Measurements from ENCODE around the gene CASP9.
A peak's percentile ranks its signal among the peaks of the same experiment; 100 is the strongest.
"Not testable (repeated sequence)": the region's sequence is repeated elsewhere in the genome, so short reads cannot be mapped to it uniquely, and the experiment has no call there.

CASP9 gene

DNA sequence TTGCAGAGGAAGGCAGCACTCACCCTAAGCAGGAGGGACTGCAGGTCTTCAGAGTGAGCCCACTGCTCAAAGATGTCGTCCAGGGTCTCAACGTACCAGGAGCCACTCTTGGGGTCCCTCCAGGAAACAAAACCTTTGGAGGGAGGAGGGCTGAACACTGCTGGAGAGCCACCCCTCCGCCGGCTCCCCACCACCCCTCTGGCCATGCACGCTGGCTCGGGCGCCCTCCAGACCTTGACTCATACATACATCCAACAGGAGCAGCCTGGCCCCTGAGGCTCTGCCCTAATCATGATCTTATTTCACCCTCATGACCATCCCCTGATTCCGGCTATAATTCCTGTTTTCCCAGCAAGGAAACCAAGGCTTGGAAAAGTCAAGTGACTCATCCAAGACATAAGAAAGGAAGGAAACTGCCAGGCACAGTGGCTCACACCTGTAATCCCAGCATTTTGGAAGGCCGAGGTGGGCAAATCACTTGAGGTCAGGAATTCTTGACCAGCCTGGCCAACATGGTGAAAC lies 30.1 kb downstream of the CASP9 start:
- DNase-seq: no peak

DNA sequence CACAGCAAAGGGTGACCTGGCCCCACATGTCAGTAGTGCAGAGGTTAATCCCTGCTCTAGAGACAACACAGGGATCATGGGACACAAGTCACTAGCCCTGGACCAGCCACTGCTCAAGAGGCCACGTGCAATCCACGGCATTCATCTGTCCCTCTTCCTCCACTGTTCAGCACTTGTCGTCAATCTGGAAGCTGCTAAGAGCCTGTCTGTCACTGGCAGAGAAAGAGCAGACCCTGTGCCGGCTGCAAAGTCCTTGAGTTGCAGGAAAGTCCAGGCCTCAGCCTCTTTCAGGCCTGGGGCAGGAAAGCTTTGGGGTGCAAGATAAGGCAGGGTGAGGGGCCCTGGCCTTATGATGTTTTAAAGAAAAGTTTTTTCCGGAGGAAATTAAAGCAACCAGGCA lies 31.4 kb downstream of the CASP9 start:
- no peak for DNase-seq

DNA sequence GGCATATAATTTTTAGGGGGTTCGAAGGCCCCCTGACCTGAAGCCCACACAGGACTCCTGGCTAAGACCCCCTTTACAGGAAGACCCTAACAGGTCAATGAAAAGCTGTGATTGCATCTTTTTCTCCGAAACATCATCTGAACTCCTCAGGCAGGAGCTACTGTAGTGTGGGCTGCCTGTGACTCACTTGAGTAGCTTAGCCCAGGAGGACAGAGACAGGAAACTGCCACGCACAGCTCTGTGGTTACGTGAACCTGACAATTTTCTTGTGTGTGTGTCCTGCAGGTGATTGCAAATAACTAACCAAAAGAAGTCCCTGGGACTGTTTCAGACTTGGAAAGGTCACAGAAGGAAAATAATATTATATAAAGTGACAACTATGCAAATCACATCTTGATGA lies 33.0 kb downstream of the CASP9 start:
- not testable (repeated sequence) for DNase-seq

DNA sequence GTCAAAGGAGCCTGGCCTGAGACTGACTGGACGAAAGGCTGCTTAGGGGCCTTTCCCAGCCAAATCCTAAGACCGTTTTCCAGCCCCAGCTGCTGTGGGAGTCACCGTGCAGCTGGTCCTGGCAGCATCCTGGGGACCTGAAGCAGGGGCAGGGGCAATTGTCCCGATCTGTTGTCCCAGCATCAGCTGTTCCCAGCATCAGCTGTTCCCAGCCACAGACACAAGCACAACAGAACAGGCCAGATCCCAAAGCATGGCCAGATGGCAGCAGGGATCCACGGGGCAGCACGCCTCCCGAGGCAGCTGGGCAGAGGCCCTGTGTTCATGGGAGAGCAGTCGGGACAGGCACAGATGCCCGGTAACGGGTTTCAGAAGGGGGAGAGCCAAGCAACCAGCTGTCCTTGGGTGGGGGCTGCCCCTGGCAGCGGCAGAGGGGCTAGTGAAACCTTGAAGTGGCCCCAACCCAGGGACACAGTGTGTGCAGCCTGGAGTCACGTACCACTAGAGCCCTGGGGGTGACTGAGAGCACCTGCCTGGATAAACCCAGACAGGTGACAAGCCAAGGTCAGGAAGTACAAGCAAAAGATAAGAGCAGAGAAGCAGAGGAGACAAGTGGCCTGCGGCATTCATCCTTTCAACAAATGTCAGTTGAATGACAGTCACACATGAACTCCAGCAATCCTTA lies 34.8 kb downstream of the CASP9 start:
- DNase-seq: no peak

DNA sequence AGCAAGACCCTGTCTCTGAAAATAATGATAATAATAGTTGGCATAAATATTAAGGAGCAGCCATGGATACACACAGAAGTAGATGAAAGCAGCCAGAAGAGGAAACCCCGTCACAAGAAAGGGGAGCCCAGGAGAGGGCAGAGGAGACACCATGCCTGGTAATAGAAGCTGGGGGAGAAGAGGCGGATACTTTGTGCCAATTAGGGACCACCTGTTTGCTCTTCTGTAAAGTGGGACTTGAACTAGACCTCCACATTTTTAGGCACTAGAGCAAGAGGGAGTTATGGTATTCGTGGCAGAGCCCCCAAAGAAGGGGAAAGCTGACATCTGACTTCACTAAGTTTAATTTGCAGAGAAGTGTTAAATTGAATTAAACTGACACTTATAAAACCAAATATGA lies 35.6 kb downstream of the CASP9 start:
- no peak for DNase-seq

DNA sequence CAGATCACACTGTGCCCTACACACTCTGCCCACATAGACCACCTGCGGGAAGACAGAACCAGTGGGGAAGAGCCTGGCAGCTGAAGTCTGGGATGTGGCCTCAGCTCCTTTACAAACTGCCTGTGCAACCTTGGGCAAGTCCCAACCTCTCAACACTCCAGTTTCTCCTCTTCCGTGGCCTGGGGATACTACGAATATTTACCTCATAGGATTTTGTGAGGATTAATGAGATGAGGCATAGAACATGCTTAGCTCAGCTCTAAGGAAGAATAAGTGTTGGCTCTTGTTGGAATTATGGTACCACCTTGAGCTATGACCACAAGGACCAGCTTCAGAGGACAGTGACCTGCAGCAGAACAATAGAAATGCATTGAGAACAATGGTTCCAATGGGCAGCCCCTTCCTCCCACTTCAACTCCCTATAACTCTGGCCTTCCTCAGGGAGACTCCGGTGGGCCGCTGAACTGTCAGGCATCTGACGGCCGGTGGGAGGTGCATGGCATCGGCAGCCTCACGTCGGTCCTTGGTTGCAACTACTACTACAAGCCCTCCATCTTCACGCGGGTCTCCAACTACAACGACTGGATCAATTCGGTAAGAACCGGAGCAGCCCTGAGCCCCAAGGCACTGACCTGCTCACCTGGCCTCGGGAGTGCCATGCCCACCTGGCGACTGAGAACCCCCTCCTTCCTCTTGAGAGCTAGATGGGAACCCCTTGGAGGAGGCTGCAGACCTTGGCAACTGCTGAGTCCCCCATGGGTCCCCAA lies 37.0 kb downstream of the CASP9 start:
- not testable (repeated sequence) for DNase-seq

DNA sequence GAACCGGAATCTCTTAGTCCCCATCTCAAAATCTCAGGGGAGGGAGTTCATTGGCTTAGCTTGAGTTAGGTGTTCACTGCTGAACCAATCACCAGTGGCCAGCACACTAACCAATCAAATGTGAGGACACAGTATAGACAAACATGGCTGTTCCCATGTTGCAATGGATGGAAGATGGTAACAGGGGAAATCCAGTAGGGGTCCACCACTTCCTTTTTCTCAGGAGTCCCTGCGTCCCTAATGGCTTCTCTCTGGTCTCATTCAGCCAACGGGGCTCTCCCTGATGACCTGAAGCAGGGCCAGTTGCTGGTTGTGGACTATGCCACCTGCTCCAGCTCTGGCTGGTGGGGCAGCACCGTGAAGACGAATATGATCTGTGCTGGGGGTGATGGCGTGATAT lies 38.4 kb downstream of the CASP9 start:
- no peak for DNase-seq

DNA sequence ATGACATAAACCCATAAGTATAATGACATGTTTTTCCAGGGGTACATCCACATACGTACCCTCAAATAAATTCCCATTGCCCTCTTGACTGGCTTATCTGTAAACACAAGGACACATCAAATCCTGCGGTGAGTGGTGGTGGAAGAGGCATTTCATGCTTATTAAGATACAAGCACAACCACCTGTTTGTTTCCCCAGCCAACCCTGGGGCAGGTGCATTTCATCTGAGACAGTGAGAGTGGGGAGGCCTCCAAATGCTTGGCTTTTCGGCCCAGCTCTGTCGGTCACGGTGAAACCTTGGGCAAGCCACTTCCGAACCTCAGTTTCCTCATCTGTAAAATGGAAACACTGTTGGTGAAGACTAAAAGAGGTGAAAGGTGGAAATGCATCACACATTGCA lies 39.6 kb downstream of the CASP9 start:
- not testable (repeated sequence) for DNase-seq

DNA sequence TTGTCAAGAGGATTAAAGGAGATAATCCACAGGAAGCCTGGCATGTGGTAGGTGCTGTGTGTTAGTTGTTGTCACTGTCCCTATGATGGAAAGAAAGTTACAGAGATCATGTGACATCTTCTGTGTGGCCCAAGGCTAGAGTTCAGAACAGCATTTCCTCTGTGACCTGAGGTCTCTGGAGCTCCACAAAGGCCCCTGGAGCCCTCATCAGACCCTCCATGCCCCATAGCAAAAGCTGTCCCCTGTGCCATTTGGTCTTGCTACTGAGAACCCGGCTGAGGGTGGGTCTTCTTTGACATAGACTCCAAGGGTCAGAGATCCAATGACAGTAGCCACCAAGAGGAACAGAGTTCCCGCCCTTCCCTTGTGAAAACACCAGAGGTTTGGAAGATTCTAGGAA lies 40.0 kb downstream of the CASP9 start:
- no peak for DNase-seq

DNA sequence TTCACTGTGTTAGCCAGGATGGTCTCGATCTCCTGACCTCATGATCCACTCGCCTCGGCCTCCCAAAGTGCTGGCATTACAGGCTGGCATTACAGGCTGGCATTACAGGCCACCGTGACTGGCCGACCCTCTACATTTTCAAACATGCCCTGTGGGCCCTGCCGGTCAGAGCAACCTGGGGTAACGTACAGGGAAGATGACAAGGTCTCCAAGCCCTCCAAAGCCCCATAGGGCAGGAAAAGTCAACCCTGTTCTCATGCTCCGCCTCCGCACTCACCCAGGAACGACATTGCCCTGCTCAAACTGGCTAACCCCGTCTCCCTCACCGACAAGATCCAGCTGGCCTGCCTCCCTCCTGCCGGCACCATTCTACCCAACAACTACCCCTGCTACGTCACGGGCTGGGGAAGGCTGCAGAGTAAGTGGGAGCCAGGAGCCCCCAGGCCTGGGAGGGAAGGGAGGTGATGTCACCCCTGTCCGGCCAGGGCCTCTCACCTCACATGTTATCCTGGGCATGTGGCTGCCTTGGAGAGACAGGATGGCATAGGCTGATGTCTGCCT lies 41.0 kb downstream of the CASP9 start:
- DNase-seq: not testable (repeated sequence)

DNA sequence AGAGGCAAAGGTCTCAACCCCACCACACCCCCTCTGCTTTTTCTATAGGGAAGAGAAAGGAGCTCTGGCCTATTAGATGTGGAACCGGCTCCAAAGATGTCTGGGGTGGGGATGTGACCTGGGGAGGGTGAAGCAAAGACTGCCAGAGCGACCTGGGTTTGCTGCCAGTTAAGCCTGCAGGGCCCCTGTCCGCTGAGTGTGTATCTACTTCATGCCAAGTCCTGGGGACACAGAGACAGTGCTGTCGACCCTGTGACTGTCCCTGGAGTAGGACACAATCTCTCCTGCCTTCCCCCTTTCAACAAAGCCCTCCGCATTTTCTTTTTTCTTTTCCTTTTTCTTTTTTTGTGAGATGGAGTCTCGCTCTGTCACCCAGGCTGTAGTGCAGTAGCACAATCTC lies 41.6 kb downstream of the CASP9 start:
- DNase-seq: not testable (repeated sequence)

DNA sequence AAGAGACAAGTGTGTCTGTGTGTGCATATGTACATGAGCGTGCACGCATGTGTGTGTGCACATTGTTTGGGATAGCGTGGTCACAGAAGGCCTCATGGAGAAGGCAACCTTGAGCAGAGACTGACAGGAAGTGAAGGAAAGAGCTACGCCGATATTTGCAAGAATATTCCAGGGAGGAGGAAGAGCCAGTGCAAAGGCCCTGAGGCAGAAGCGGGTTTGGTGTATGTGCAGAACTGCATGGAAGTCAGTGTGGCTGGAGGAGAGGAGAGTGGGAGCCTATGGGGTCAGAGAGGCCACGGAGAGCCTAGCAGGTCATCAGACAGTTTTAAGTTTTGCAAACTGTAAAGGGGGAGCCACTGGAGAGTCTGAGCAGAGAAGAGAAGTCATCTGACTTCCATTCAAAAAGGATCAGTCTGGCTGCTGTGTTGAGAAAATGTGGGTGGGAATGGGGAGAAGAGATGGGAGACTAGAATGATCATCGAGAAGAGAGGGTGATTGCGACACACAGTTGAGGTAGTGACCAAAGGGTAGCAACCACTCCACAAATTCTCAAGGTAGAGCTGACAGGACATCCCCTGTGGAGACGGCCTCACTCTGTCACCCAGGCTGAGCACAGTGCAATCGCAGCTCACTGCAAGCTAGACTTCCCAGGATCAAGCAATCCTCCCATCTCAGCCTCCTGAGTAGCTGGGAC lies 44.2 kb downstream of the CASP9 start:
- no peak for DNase-seq

DNA sequence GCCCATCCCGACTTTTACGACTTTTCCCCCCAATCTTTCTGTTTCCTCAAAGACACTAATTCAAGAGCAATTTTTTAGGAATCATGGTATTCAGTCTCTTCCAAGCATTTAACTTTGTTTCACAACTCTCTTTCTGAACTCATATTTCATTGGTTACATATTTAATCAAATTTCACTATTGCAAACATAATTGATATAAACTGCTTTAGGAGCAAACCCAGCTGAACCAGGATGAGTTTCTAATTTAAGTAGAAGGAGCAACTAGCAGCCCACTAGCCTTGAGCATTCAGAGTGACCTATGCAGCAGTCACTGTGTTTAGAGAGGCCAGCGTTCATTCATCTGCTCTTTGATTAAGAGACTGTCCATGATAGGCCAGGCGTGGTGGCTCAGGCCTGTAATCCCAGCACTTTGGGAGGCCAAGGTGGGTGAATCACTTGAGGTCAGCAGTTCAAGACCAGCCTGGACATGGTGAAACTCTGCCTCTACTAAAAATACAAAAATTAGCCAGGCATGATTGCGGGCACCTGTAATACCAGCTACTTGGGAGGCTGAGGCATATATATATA lies 46.3 kb downstream of the CASP9 start:
- DNase-seq: no peak

DNA sequence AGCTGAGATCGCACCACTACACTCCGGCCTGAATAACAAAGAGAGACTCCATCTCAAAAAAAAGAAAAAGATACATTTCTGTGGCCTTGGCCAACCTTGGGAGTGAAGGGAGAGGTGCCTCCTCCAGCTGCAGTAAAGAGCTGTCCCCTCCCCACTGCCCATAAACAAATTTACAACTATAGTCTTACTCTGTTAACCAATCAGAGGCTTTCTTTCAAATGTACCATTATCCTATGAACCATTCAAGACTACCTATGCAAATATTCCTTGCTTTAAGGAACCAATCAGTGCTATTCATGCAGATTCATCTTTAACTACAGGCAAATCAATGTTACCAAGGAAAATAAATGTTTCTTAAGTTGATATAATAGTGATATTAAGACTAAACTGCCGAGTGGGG lies 47.1 kb downstream of the CASP9 start:
- peak in 1 of 2 experiments; percentile 11 for DNase-seq

DNA sequence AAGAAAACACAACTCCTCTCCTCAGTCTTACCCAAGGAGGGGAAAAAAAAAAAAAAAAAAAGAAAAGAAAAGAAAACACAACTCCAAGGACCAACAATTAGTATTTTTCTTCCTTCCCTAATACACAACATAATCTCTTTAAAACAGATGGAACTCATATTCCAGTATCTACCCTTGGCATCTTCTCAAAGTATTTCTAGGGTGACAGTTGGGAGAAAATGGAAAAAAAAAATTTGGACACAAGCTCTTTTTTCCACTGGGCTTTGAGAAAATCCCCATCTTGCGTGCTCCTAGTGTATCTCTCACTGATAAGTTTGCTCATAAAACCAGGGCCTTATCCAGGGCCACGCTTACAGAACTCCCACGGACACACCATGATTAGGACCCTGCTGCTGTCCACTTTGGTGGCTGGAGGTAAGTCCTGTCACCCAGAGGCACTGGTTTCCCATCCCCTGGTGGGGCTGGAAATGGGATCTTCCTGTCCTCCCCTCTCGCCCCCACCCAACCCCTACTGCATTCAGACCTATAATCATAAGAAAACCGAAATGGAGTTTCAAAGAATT lies 48.2 kb downstream of the CASP9 start, which contains the start of gene CELA2B:
Gene CELA2B, plus strand, starts transcription at position 353 of the 563 bp plus-strand sequence. Its CDS starts 22 bp downstream, at position 375.
- DNase-seq: no peak

DNA sequence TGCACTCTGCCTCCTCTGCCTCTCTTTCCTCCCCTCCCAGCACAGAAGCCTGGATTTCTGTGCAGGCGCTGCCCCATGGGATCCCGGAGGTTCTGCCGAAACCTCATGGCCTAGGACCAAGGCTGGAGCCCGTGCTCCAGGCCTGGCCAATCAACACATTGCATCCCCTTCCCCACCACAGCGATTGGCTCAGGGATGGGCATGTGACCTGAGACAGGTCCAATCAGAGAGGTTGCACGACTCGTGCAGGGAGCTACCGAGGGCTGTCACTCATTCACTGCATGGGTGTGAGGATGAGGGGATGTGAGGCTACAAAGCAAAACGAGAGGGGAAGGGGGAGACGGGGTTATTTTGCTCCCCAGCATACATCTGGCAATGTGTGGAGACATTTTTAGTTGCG lies 51.4 kb downstream of the CASP9 start:
- DNase-seq: no peak

DNA sequence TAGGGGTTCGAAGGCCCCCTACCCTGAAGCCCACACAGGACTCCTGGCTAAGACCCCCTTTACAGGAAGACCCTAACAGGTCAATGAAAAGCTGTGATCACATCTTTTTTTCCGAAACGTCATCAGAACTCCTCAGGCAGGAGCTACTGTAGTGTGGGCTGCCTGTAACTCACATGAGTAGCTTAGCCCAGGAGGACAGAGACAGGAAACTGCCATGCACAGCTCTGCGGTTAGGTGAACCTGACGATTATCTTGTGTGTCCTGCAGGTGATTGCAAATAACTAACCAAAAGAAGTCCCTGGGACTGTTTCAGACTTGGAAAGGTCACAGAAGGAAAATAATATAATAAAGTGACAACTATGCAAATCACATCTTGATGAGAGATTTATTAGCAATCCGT lies 52.3 kb downstream of the CASP9 start:
- DNase-seq: peak; percentile 67 to 79

DNA sequence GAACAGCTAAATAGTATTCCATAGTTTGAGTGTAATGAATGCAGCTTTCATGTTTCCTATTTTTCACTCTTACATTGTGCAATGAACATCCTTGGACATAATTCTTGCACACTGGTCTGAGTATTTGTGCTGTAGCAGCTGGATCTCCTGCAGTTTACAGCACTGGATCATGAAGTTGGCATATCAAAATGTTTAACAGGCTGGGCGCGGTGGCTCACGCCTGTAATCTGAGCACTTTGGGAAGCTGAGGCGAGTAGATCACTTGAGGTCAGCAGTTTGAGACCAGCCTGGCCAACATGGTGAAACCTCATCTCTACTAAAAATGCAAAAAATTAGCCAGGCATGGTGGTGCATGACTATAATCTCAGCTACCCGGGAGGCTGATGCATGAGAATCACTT lies 52.9 kb downstream of the CASP9 start:
- DNase-seq: not testable (repeated sequence)

DNA sequence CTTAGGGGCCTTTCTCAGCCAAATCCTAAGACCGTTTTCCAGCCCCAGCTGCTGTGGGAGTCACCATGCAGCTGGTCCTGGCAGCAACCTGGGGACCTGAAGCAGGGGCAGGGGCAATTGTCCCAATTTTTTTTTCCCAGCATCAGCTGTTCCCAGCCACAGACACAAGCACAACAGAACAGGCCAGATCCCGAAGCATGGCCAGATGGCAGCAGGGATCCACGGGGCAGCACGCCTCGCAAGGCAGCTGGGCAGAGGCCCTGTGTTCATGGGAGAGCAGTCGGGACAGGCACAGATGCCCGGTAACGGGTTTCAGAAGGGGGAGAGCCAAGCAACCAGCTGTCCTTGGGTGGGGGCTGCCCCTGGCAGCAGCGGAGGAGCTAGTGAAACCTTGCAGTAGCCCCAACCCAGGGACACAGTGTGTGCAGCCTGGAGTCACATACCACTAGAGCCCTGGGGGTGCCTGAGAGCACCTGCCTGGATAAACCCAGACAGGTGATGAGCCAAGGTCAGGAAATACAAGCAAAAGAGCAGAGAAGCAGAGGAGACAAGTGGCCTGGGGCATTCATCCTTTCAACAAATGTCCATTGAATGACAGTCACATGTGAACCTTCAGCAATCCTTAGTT lies 54.1 kb downstream of the CASP9 start:
- DNase-seq: not testable (repeated sequence)

DNA sequence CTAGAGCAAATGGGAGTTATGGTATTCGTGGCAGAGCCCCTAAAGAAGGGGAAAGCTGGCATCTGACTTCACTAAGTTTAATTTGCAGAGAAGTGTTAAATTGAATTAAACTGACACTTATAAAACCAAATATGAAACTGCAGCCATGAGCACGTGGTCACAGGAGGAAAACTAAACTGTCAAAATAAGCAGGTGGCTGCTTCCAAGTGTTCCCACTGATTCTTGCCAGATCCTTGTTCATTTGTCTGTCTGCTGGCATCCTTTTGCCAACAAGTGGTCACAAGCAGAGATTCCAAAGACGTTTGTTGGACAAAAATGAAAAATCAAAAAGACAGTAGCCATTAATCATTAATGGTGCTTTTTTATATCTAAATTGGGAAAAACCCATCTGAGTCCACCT lies 54.7 kb downstream of the CASP9 start:
- DNase-seq: no peak

DNA sequence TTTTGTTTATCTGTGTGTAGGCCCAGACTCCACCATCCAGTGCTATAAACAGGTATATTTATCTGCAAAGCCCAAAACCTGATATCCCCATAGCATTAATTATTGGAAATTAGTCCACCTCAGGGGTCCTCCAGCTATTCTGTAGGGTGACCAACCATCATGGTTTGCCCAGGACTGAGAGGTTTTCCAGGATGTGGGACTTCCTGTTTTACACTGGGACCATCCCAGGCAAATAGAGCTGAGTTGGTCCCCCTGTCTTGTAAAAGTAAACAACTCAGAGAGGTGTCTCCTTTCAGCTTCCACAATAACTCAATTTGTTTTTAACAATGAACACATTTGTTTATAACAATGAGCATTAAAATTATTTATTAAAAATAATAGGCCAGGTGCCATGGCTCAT lies 55.9 kb downstream of the CASP9 start:
- no peak for DNase-seq

Measured in NCI-H526 (cell line).